Activated T-helper 1 cell treated with anti-CD3 and anti-CD28 coated beads, Interleukin-12 subunit alpha, Interleukin-12 subunit beta, Interleukin-2, Interleukin-4 antibody, amounts not matched to agents 30 ng/mL and 10 ng/mL and 1 ng/mL, durations not matched to agents 14 hours and 24 hours and 36 hours (primary cell): Measurements from ENCODE around the gene SYNE4. TPM values are rescaled to one million over a fixed set of nuclear protein-coding genes. Genes with fewer than 3 reads are reported as not detected.

Source experiments
- DNase-seq: peaks from one replicate; pipeline ENCODE4 v3.0.0; 2021; ENCODE audit warnings: low spot score
- H3K27ac Mint-ChIP-seq: one replicate; pipeline ENCODE4 v1.8.0; 2021; ENCODE audit warnings: mild to moderate bottlenecking, mixed read lengths
- H3K27me3 Mint-ChIP-seq: one replicate; pipeline ENCODE4 v1.8.0; 2022; ENCODE audit warnings: mild to moderate bottlenecking, moderate library complexity, mixed read lengths; ENCODE audit not compliant: insufficient read depth
- H3K36me3 Mint-ChIP-seq: one replicate; pipeline ENCODE4 v1.8.0; 2021; ENCODE audit warnings: low read depth, mixed read lengths
- H3K4me1 Mint-ChIP-seq: one replicate; pipeline ENCODE4 v1.8.0; 2021; ENCODE audit warnings: low read depth, mixed read lengths
- H3K4me3 Mint-ChIP-seq: one replicate; pipeline ENCODE4 v1.8.0; 2021; ENCODE audit warnings: mild to moderate bottlenecking, moderate library complexity, mixed read lengths
- H3K9me3 Mint-ChIP-seq: one replicate; pipeline ENCODE4 v1.8.0; 2021; ENCODE audit warnings: mixed read lengths
- intact Hi-C: fragments of 100-400 bp; cut with micrococcal nuclease; formaldehyde crosslinking; loops from one replicate; pipeline ENCODE4 v1.15.1; 2024
- total RNA-seq: library from RNA; stranded (reverse); gene quantifications from 2 replicates; pipeline ENCODE4 v1.2.3, GENCODE V29; 2022

SYNE4 gene
- total RNA-seq, 1 donor from 2014 or later, result 1.7 TPM

- intact Hi-C loops, result loop anchor here (2.0 kb wide), 1 partner anchor 18 kb away; the partner anchor contains the start of gene ALKBH6
- peak within 1 kb of the TSS; percentile 19 for H3K27ac Mint-ChIP-seq
- H3K9me3 Mint-ChIP-seq, result no peaks in the 10 kb centered on the region
- H3K4me1 Mint-ChIP-seq, result peaks cover 35% of the 10 kb centered on the region
- peak; percentile 33 for DNase-seq
- H3K4me3 Mint-ChIP-seq, result peak within 1 kb of the TSS; percentile 73
- peaks cover 26% of the 10 kb centered on the region for H3K36me3 Mint-ChIP-seq
- no peaks in the 10 kb centered on the region for H3K27me3 Mint-ChIP-seq
These were observed 23.9 kb upstream of the SYNE4 start, which contains the start of gene CLIP3 for GRCh38 chr19:36032251-36033104. CLIP3 (minus strand) TSS chr19:36032873; CDS start chr19:36032357, 516 bp downstream.

- intact Hi-C loops, result no loop called here
- Mint-ChIP-seq H3K4me3 (no peak overlapping the region), H3K27me3 (no peaks in the 10 kb centered on the region), H3K36me3 (peaks cover 26% of the 10 kb centered on the region), H3K4me1 (peaks cover 26% of the 10 kb centered on the region), H3K27ac (no peak overlapping the region), H3K9me3 (no peaks in the 10 kb centered on the region)
- DNase-seq, result no peak
These were observed 22.7 kb upstream of the SYNE4 start for GRCh38 chr19:36031308-36031707.

GRCh38 chr19:36030264-36031148 is 21.9 kb upstream of the SYNE4 start:
- Mint-ChIP-seq H3K9me3 (no peaks in the 10 kb centered on the region), H3K4me1 (peaks cover 20% of the 10 kb centered on the region), H3K27ac (peak overlapping the region; percentile 10), H3K27me3 (no peaks in the 10 kb centered on the region), H3K36me3 (peaks cover 24% of the 10 kb centered on the region), H3K4me3 (no peak overlapping the region)
- DNase-seq, result no peak
- intact Hi-C loops, result no loop called here

GRCh38 chr19:36028313-36029041 is 19.9 kb upstream of the SYNE4 start:
- Mint-ChIP-seq H3K4me1 (peaks cover 2% of the 10 kb centered on the region), H3K27me3 (no peaks in the 10 kb centered on the region), H3K36me3 (peaks cover 14% of the 10 kb centered on the region), H3K9me3 (no peaks in the 10 kb centered on the region), H3K27ac (no peak overlapping the region), H3K4me3 (no peak overlapping the region)
- intact Hi-C loops, result no loop called here
- DNase-seq, result no peak

- Mint-ChIP-seq H3K27ac (no peak overlapping the region), H3K27me3 (no peaks in the 10 kb centered on the region), H3K9me3 (no peaks in the 10 kb centered on the region), H3K4me1 (no peaks in the 10 kb centered on the region), H3K36me3 (peaks cover 17% of the 10 kb centered on the region), H3K4me3 (no peak overlapping the region)
- no peak for DNase-seq
- intact Hi-C loops, result no loop called here
These were observed 19.1 kb upstream of the SYNE4 start for GRCh38 chr19:36027696-36028095.

GRCh38 chr19:36026091-36026876 is 17.7 kb upstream of the SYNE4 start:
- intact Hi-C loops, result no loop called here
- peaks cover 15% of the 10 kb centered on the region for H3K36me3 Mint-ChIP-seq
- H3K27ac Mint-ChIP-seq, result no peak overlapping the region
- no peaks in the 10 kb centered on the region for H3K9me3 Mint-ChIP-seq
- H3K4me1 Mint-ChIP-seq, result no peaks in the 10 kb centered on the region
- no peaks in the 10 kb centered on the region for H3K27me3 Mint-ChIP-seq
- H3K4me3 Mint-ChIP-seq, result no peak overlapping the region
- DNase-seq, result no peak

GRCh38 chr19:36025541-36025940 is 16.9 kb upstream of the SYNE4 start:
- Mint-ChIP-seq H3K4me1 (no peaks in the 10 kb centered on the region), H3K27me3 (no peaks in the 10 kb centered on the region), H3K9me3 (no peaks in the 10 kb centered on the region), H3K36me3 (peaks cover 13% of the 10 kb centered on the region), H3K27ac (no peak overlapping the region), H3K4me3 (no peak overlapping the region)
- DNase-seq, result no peak
- intact Hi-C loops, result no loop called here

DNA sequence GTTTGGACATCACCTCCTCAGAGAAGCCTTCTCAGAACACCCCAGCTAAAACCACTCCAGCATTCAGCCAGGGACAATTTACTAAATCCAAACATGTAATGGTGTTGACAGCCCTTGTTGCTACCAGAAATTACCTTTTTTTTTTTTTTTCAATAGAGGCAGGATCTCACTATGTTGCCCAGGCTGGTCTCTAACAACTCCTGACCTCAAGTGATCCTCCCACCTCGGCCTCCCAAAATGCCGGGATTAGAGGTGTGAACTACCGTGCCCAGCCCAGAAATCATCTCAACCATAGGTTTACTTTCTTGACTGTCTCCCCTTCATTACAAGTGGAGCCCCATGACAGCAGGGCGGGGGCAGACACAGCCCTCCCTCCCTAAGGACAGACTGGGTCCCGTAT is 14.8 kb upstream of the SYNE4 start:
- no peaks in the 10 kb centered on the region for H3K9me3 Mint-ChIP-seq

DNA sequence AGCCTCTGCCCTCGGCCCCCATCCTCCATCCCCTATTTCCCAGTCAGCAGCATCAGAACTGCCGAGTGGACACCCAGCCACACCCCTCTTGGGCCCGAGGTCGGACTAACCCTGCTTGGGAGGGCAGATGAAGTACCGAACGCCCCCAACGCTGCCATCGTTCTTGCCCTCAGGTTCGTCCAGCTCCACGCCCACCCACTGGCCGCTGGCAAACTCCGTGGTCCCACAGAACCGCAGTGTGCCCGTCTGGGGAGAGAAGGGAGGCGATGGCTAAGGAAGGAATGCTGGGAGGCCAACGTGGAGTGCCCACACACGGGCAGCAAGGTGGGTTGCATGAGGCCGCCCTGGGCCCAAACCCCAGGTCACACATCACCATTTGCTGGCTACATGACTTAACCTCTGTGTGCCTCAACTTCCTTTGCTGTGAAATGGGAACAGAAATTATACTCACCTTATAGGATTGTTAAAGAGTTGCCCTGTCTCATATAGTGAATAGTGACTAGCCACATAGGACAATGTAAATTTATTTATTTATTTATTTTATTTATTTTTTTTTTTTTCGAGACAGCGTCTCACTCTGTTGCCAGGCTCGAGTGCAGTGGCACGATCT is 10.6 kb upstream of the SYNE4 start:
- Mint-ChIP-seq H3K36me3 (peaks cover 3% of the 10 kb centered on the region), H3K9me3 (no peaks in the 10 kb centered on the region), H3K27ac (no peak overlapping the region), H3K4me1 (peaks cover 21% of the 10 kb centered on the region), H3K27me3 (no peaks in the 10 kb centered on the region), H3K4me3 (no peak overlapping the region)
- DNase-seq, result no peak
- intact Hi-C loops, result no loop called here

More for the DNA sequence above, 14.8 kb upstream of the SYNE4 start:
- intact Hi-C loops, result no loop called here
- H3K27me3 Mint-ChIP-seq, result no peaks in the 10 kb centered on the region
- DNase-seq, result no peak
- no peak overlapping the region for H3K4me3 Mint-ChIP-seq
- no peak overlapping the region for H3K27ac Mint-ChIP-seq
- H3K4me1 Mint-ChIP-seq, result no peaks in the 10 kb centered on the region
- H3K36me3 Mint-ChIP-seq, result peaks cover 4% of the 10 kb centered on the region

GRCh38 chr19:36014012-36014924 is 5.7 kb upstream of the SYNE4 start, which contains the start of gene ALKBH6:
ALKBH6 (minus strand) TSS chr19:36014213; CDS start chr19:36013397, 816 bp downstream.
- peak within 1 kb of the TSS; percentile 98 for H3K4me3 Mint-ChIP-seq
- intact Hi-C loops, result loop anchor here (1.0 to 5.0 kb wide), 9 partner anchors 19 to 297 kb away; partner anchors contain the start of genes CAPNS1, CLIP3, HCST and KMT2B
- H3K4me1 Mint-ChIP-seq, result peaks cover 46% of the 10 kb centered on the region

More at GRCh38 chr19:36014012-36014924, 5.7 kb upstream of the SYNE4 start, which contains the start of gene ALKBH6:
- peak; percentile 100 for DNase-seq
- no peaks in the 10 kb centered on the region for H3K27me3 Mint-ChIP-seq
- H3K9me3 Mint-ChIP-seq, result no peaks in the 10 kb centered on the region
- H3K36me3 Mint-ChIP-seq, result peaks cover 1% of the 10 kb centered on the region
- peak within 1 kb of the TSS; percentile 96 for H3K27ac Mint-ChIP-seq
